Endodermal cell (in vitro differentiated cells): ENCODE results near the gene PRKCB. TPM values are rescaled to one million over a fixed set of nuclear protein-coding genes. Genes with fewer than 3 reads are reported as not detected.

Experiments
- DNase-seq: peaks from one replicate; pipeline ENCODE4 v3.0.0-alpha.2; 2017
- H3K27ac ChIP-seq: 2 replicates; pipeline ENCODE4 v1.5.1; 2013; ENCODE audit warnings: mild to moderate bottlenecking, low read depth, low read length, moderate library complexity
- H3K27me3 ChIP-seq: 2 replicates; pipeline ENCODE4 v1.6.1; 2013; ENCODE audit warnings: mild to moderate bottlenecking, low read length, moderate library complexity; ENCODE audit not compliant: insufficient read depth, control insufficient read depth, poor library complexity, severe bottlenecking
- H3K36me3 ChIP-seq: 2 replicates; pipeline ENCODE4 v1.7.0; 2013; ENCODE audit warnings: mild to moderate bottlenecking, low read length, moderate library complexity; ENCODE audit not compliant: control insufficient read depth, insufficient read depth
- H3K4me1 ChIP-seq: one replicate; pipeline ENCODE4 v1.7.0; 2013; ENCODE audit warnings: low read length; ENCODE audit not compliant: control insufficient read depth, insufficient read depth
- H3K4me3 ChIP-seq: 2 replicates; pipeline ENCODE4 v1.5.1; 2013; ENCODE audit warnings: mild to moderate bottlenecking, low read length, moderate library complexity
- H3K9ac ChIP-seq: 2 replicates; pipeline ENCODE4 v1.6.1; 2013; ENCODE audit warnings: mild to moderate bottlenecking, low read length, moderate library complexity; ENCODE audit not compliant: poor library complexity, severe bottlenecking; ENCODE audit errors: extremely low read depth
- H3K9me3 ChIP-seq: 2 replicates; pipeline ENCODE4 v1.6.1; 2013; ENCODE audit warnings: mild to moderate bottlenecking, low read length, moderate library complexity; ENCODE audit not compliant: control insufficient read depth
- H3K27ac Mint-ChIP-seq: 2 replicates; pipeline ENCODE4 v1.8.0; 2020; ENCODE audit warnings: mixed read lengths
- H3K27me3 Mint-ChIP-seq: 2 replicates; pipeline ENCODE4 v1.8.0; 2021; ENCODE audit warnings: mild to moderate bottlenecking, mixed read lengths; ENCODE audit not compliant: insufficient read depth
- H3K36me3 Mint-ChIP-seq: 2 replicates; pipeline ENCODE4 v1.8.0; 2020; ENCODE audit warnings: low read depth, mixed read lengths
- H3K4me1 Mint-ChIP-seq: 2 replicates; pipeline ENCODE4 v1.8.0; 2020; ENCODE audit warnings: mixed read lengths
- H3K4me3 Mint-ChIP-seq: 2 replicates; pipeline ENCODE4 v1.8.0; 2020; ENCODE audit warnings: mild to moderate bottlenecking, moderate library complexity, mixed read lengths
- H3K9me3 Mint-ChIP-seq: 2 replicates; pipeline ENCODE4 v1.8.0; 2020; ENCODE audit warnings: mild to moderate bottlenecking, mixed read lengths
- WGBS, 2 experiments: methylation state at CpG; one replicate each; pipeline versions ENCODE4 v1.1.5 to v1.1.7; 2013; ENCODE audit warnings: missing lambda C conversion rate in 2 of 2, mixed read lengths in 1 of 2; ENCODE audit not compliant: insufficient coverage in 1 of 2, insufficient read length in 1 of 2; 5-methylcytosine and 5-hydroxymethylcytosine counted together
- total RNA-seq, 2 donors: library from RNA; stranded (reverse); fragmentation: NEBNext Ultra II Directional in 1 of 2; extraction: Animal tissue kit (Norgen Biotek cat#: 25700) in 1 of 2; gene quantifications; 2 replicates in 1 of 2; 3 replicates in 1 of 2; pipeline ENCODE4 v1.2.1, GENCODE V29; 2021
- TF ChIP-seq, protein P1 (sequence below): fragments of 200-600 bp; sonication (generic); conservative IDR thresholded peaks from 2 replicates; pipeline ENCODE4 v1.5.0; 2021; ENCODE audit warnings: antibody characterized with exemption, mild to moderate bottlenecking

PRKCB gene
- total RNA-seq, 2 donors from 2014 or later: 0.38 to 1.1 TPM

DNA sequence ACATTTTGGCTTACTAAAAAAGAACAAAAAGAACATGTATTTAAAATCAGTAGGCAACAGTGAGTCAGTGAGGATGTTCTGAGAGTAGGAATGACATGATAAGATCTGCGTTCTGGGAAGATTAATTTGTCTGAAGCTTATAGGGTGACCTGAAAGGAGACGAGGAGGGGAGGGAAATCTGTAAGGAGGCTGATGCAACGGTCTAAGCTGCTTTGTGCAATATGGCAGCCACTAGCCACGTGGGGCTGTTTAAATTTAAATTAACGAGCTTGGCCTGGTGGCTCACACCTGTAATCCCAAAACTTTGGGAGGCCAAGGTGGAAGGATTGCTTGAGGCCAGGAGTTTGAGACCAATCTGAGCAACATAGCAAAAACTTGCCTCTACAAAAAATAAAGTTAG is 238.8 kb downstream of the PRKCB start:
- no peaks in the 10 kb centered on the region for H3K9me3 Mint-ChIP-seq
- Histone ChIP-seq H3K27me3 (peaks cover 14% of the 10 kb centered on the region), H3K9me3 (no peaks in the 10 kb centered on the region), H3K4me1 (no peaks in the 10 kb centered on the region), H3K9ac (no peak overlapping the region), H3K36me3 (no peaks in the 10 kb centered on the region), H3K4me3 (no peak overlapping the region), H3K27ac (no peak overlapping the region)
- no peaks in the 10 kb centered on the region for H3K36me3 Mint-ChIP-seq
- WGBS, 2 experiments: 92% methylated on average over 5 of the region's 5 CpGs
- H3K27ac Mint-ChIP-seq: no peak overlapping the region
- H3K4me1 Mint-ChIP-seq: peaks cover 12% of the 10 kb centered on the region
- H3K4me3 Mint-ChIP-seq: no peak overlapping the region
- TF ChIP-seq, protein P1, sequence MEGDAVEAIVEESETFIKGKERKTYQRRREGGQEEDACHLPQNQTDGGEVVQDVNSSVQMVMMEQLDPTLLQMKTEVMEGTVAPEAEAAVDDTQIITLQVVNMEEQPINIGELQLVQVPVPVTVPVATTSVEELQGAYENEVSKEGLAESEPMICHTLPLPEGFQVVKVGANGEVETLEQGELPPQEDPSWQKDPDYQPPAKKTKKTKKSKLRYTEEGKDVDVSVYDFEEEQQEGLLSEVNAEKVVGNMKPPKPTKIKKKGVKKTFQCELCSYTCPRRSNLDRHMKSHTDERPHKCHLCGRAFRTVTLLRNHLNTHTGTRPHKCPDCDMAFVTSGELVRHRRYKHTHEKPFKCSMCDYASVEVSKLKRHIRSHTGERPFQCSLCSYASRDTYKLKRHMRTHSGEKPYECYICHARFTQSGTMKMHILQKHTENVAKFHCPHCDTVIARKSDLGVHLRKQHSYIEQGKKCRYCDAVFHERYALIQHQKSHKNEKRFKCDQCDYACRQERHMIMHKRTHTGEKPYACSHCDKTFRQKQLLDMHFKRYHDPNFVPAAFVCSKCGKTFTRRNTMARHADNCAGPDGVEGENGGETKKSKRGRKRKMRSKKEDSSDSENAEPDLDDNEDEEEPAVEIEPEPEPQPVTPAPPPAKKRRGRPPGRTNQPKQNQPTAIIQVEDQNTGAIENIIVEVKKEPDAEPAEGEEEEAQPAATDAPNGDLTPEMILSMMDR: no peak
- no peak for DNase-seq
- H3K27me3 Mint-ChIP-seq: peaks cover 6% of the 10 kb centered on the region

DNA sequence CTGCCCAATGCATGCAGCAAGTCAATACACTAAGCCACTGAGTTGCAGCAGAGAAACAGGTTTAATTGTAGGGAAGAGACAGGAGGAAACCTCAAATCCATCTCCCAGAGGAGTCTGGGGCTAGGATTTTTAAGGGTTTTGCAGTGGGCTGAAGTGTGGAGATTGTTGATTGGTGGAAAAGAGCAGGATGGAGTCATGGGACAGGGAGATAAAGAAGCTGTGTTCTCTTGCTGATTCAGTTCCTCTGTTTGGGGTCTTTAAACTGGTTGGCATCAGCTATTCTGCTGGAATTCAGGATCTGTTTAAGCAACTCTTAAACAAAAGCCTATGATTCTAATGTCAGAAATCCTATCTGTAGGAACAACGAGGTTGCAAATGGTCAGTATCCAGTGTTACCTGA is 239.5 kb downstream of the PRKCB start:
- Mint-ChIP-seq H3K27ac (no peak overlapping the region), H3K9me3 (no peaks in the 10 kb centered on the region), H3K4me3 (no peak overlapping the region), H3K4me1 (peaks cover 12% of the 10 kb centered on the region), H3K27me3 (peaks cover 6% of the 10 kb centered on the region), H3K36me3 (no peaks in the 10 kb centered on the region)
- Histone ChIP-seq H3K4me1 (no peaks in the 10 kb centered on the region), H3K36me3 (no peaks in the 10 kb centered on the region), H3K27ac (no peak overlapping the region), H3K9ac (no peak overlapping the region), H3K27me3 (peaks cover 14% of the 10 kb centered on the region), H3K9me3 (no peaks in the 10 kb centered on the region), H3K4me3 (no peak overlapping the region)
- DNase-seq: no peak
- TF ChIP-seq, protein P1: no peak
- WGBS, 2 experiments: 83 to 88% methylated on average over 1 of the region's 1 CpG

DNA sequence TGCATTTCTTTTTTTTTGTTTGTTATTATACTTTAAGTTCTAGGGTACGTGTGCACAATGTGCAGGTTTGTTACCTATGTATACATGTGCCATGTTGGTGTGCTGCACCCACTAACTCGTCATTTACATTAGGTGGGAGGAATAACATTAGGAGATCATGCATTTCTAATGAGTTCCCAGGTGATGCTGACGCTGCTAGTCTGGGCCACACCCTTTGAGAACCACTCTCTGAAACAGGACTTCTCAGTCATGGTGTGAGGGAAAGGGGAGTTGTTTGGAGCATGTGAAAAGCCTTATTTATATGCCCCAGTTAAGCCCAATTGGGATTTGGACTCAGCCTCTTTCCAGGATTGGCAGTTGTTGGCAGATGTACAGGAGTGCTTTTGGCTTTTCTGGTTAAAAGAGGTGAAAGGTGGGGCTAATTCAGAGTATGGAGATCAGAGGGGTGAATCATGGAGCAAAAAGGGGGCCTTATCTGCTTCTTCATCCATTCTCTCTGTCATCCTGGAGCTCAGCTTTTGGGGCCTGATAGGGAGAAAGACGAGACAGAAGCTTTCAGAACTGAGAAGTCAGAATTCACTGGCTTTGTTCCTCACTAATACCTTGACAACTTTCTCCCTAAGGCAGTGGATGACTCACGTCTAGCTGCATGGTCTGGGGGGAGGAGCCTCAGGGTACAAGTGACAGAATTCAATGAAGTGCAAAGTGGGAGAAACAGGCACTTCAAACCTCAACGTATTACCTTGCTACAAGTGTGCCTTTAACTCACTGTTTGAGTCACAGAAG is 240.3 kb downstream of the PRKCB start:
- no peaks in the 10 kb centered on the region for H3K36me3 ChIP-seq
- no peak overlapping the region for H3K27ac ChIP-seq
- no peak overlapping the region for H3K4me3 ChIP-seq
- no peaks in the 10 kb centered on the region for H3K4me1 ChIP-seq
- peaks cover 14% of the 10 kb centered on the region for H3K27me3 ChIP-seq
- TF ChIP-seq, protein P1: no peak
- H3K9me3 ChIP-seq: no peaks in the 10 kb centered on the region
- Mint-ChIP-seq H3K9me3 (no peaks in the 10 kb centered on the region), H3K4me3 (no peak overlapping the region), H3K4me1 (peaks cover 12% of the 10 kb centered on the region), H3K27ac (peak overlapping the region; percentile 37), H3K36me3 (no peaks in the 10 kb centered on the region), H3K27me3 (peaks cover 6% of the 10 kb centered on the region)
- WGBS, 2 experiments: 38 to 41% methylated on average over 5 to 6 of the region's 6 CpGs
- DNase-seq: peak; percentile 85
- no peak overlapping the region for H3K9ac ChIP-seq
